Measurements from ENCODE around the gene PYGM. TPM values are rescaled to one million over a fixed set of nuclear protein-coding genes. Genes with fewer than 3 reads are reported as not detected.
A peak's percentile ranks its signal among the peaks of the same experiment; 100 is the strongest.

The PYGM gene
- total RNA-seq, 1 experiment from 2014 or later: 3.6 TPM

- Histone ChIP-seq H3K4me2 (ENCODE audit: insufficient read depth, insufficient read length, low read length) (no peak overlapping the region), H2BK5ac (ENCODE audit: insufficient read length, low read length) (no peak overlapping the region), H2AK5ac (ENCODE audit: insufficient read length, low read length) (no peak overlapping the region), H3K4ac (ENCODE audit: low read depth, low read length) (no peak overlapping the region), H4K5ac (ENCODE audit: insufficient read length, low read depth, low read length) (no peak overlapping the region), H3K27ac (ENCODE audit: insufficient read length, low read depth, low read length) (no peak overlapping the region), H3K23me2 (ENCODE audit: insufficient read length, low read depth, low read length, poor library complexity, severe bottlenecking) (peaks cover 10% of the 10 kb centered on the region), H3K18ac (ENCODE audit: insufficient read length, low read depth, low read length) (no peak overlapping the region), H3K79me1 (ENCODE audit: insufficient read depth, low read depth, low read length, poor library complexity, severe bottlenecking) (no peaks in the 10 kb centered on the region), H4K20me1 (ENCODE audit: control insufficient read depth, insufficient read depth, insufficient read length) (no peaks in the 10 kb centered on the region), H4K91ac (ENCODE audit: insufficient read length, low read depth, low read length) (no peak overlapping the region), H3K9me3 (ENCODE audit: control insufficient read depth, low read depth, low read length) (no peaks in the 10 kb centered on the region), H3K23ac (ENCODE audit: insufficient read length, low read depth, low read length) (no peak overlapping the region), H2BK20ac (ENCODE audit: low read depth, low read length, poor library complexity, severe bottlenecking) (no peak overlapping the region), H3K14ac (ENCODE audit: insufficient read depth, low read length) (no peak overlapping the region), H3K4me1 (ENCODE audit: insufficient read depth, low read length) (no peaks in the 10 kb centered on the region), H4K8ac (replicated peaks; ENCODE audit: insufficient read length, low read depth, low read length) (no peak overlapping the region), H2AFZ (ENCODE audit: low read length) (no peak overlapping the region), H3K79me2 (ENCODE audit: insufficient read depth, low read length) (no peaks in the 10 kb centered on the region), H2BK120ac (ENCODE audit: low read depth, low read length, poor library complexity, severe bottlenecking) (no peak overlapping the region), H3K27me3 (ENCODE audit: insufficient read depth, low read length) (no peaks in the 10 kb centered on the region), H2BK12ac (ENCODE audit: insufficient read length, low read depth, low read length) (no peak overlapping the region), H3K56ac (ENCODE audit: insufficient read length, low read depth, low read length) (no peak overlapping the region), H3T11ph (ENCODE audit: low read length) (no peak overlapping the region), H3K9ac (ENCODE audit: extremely low read depth, insufficient read length, low read length) (no peak overlapping the region), H2BK15ac (ENCODE audit: low read depth, low read length) (no peak overlapping the region)
- Mint-ChIP-seq H3K4me3 (peak overlapping the region; percentile 83 to 90; a peak in 3 of 5 replicates), H3K27ac (peak overlapping the region in 2 of 3 experiments; percentile 91 to 99; a peak in 2 of 7 replicates), H3K9me3 (no peaks in the 10 kb centered on the region), H3K27me3 (ENCODE audit: low read depth) (no peaks in the 10 kb centered on the region), H3K36me3 (ENCODE audit: insufficient read depth in 1 of 3, low read depth in 3 of 3) (peaks cover 6 to 38% (median 28%) of the 10 kb centered on the region in 3 experiments; a peak in 6 of 7 replicates), H3K4me1 (peaks cover 15 to 19% of the 10 kb centered on the region in 2 experiments)
- peak; percentile 69 for DNase-seq
- WGBS (ENCODE audit: extremely low coverage, insufficient read length, low lambda C conversion rate): no CpG with 5 or more reads among the region's 41 CpGs
- TF ChIP-seq CTCF (conservative IDR thresholded peaks at IDR 0.05): peak; percentile 41
These were observed 44.8 kb upstream of the PYGM start for GRCh38 chr11:64804346-64805210.

Data from H9 (cell line).